Sigmoid colon (tissue), 4 donors: ENCODE results near the gene STEAP3.

Experiments used
- CTCF ChIP-seq, 4 experiments: fragments of 450-650 bp in 3 of 4; fragments of 200-600 bp in 1 of 4; IDR thresholded peaks; one replicate each; pipeline ENCODE4 v1.5.1; 2016 to 2019; ENCODE audit warnings: antibody characterized with exemption in 4 of 4, mild to moderate bottlenecking in 3 of 4, moderate library complexity in 2 of 4
- POLR2AphosphoS5 ChIP-seq, 4 donors: sonication (generic); formaldehyde crosslinking; IDR thresholded peaks; one replicate each; pipeline ENCODE4 v1.6.1; 2017; ENCODE audit warnings: antibody characterized with exemption in 4 of 4

GRCh38 chr2:119255760-119256581, 32.3 kb downstream of the STEAP3 start:
- TF ChIP-seq CTCF (IDR thresholded peaks at IDR 0.05) (no peak), POLR2AphosphoS5 (IDR thresholded peaks at IDR 0.05) (peak in 1 of 4 donors; percentile 3)
